H9 (cell line): ENCODE data around the gene MRPS18B. TPM values are rescaled to one million over a fixed set of nuclear protein-coding genes. Genes with fewer than 3 reads are reported as not detected.
A peak's percentile ranks its signal among the peaks of the same experiment; 100 is the strongest.

ENCODE experiments used
- DNase-seq: peaks from one replicate; pipeline ENCODE4 v3.0.0-alpha.2; 2017
- H2AFZ ChIP-seq: one replicate; pipeline ENCODE4 v1.6.1; 2013; ENCODE audit warnings: mild to moderate bottlenecking, low read length, control low read depth, moderate library complexity
- H2AK5ac ChIP-seq: 2 replicates; pipeline ENCODE4 v1.6.1; 2013; ENCODE audit warnings: low read length, control low read depth, mixed read lengths; ENCODE audit not compliant: insufficient read length
- H2BK120ac ChIP-seq: one replicate; pipeline ENCODE4 v1.6.1; 2013; ENCODE audit warnings: low read depth, mild to moderate bottlenecking, low read length, control low read depth, inconsistent platforms; ENCODE audit not compliant: poor library complexity, severe bottlenecking
- H2BK12ac ChIP-seq: 2 replicates; pipeline ENCODE4 v1.6.1; 2013; ENCODE audit warnings: low read length, control low read depth, mixed read lengths, low read depth; ENCODE audit not compliant: insufficient read length
- H2BK15ac ChIP-seq: 2 replicates; pipeline ENCODE4 v1.6.1; 2013; ENCODE audit warnings: low read depth, low read length, control low read depth
- H2BK20ac ChIP-seq: one replicate; pipeline ENCODE4 v1.6.1; 2013; ENCODE audit warnings: low read depth, mild to moderate bottlenecking, low read length, control low read depth, inconsistent platforms; ENCODE audit not compliant: poor library complexity, severe bottlenecking
- H2BK5ac ChIP-seq: 2 replicates; pipeline ENCODE4 v1.6.1; 2013; ENCODE audit warnings: low read length, control low read depth, mixed read lengths; ENCODE audit not compliant: insufficient read length
- H3K14ac ChIP-seq: 2 replicates; pipeline ENCODE4 v1.6.1; 2013; ENCODE audit warnings: low read length, control low read depth; ENCODE audit not compliant: insufficient read depth
- H3K18ac ChIP-seq: 2 replicates; pipeline ENCODE4 v1.6.1; 2013; ENCODE audit warnings: low read depth, mild to moderate bottlenecking, mixed read lengths, low read length, control low read depth; ENCODE audit not compliant: insufficient read length
- H3K23ac ChIP-seq: 2 replicates; pipeline ENCODE4 v1.6.1; 2013; ENCODE audit warnings: low read length, control low read depth, mixed read lengths, low read depth; ENCODE audit not compliant: insufficient read length
- H3K23me2 ChIP-seq: 2 replicates; pipeline ENCODE4 v1.6.1; 2013; ENCODE audit warnings: low read depth, mild to moderate bottlenecking, mixed read lengths, low read length, control low read depth; ENCODE audit not compliant: insufficient read length, poor library complexity, severe bottlenecking
- H3K27ac ChIP-seq: 2 replicates; pipeline ENCODE4 v1.5.1; 2013; ENCODE audit warnings: low read length, control low read depth, mixed read lengths, low read depth; ENCODE audit not compliant: insufficient read length
- H3K27me3 ChIP-seq: 2 replicates; pipeline ENCODE4 v1.6.1; 2013; ENCODE audit warnings: low read length, control low read depth, inconsistent platforms; ENCODE audit not compliant: insufficient read depth
- H3K4ac ChIP-seq: 2 replicates; pipeline ENCODE4 v1.6.1; 2013; ENCODE audit warnings: low read depth, mild to moderate bottlenecking, control low read depth, inconsistent platforms, low read length, moderate library complexity
- H3K4me1 ChIP-seq: 2 replicates; pipeline ENCODE4 v1.6.1; 2013; ENCODE audit warnings: low read length, control low read depth, inconsistent platforms; ENCODE audit not compliant: insufficient read depth
- H3K4me2 ChIP-seq: 2 replicates; pipeline ENCODE4 v1.6.1; 2013; ENCODE audit warnings: low read length, control low read depth, mixed read lengths; ENCODE audit not compliant: insufficient read length, insufficient read depth
- H3K56ac ChIP-seq: 2 replicates; pipeline ENCODE4 v1.6.1; 2013; ENCODE audit warnings: low read depth, mild to moderate bottlenecking, mixed read lengths, low read length, control low read depth; ENCODE audit not compliant: insufficient read length
- H3K79me1 ChIP-seq: 2 replicates; pipeline ENCODE4 v1.6.1; 2013; ENCODE audit warnings: low read depth, mild to moderate bottlenecking, moderate library complexity, low read length, control low read depth, inconsistent platforms; ENCODE audit not compliant: insufficient read depth, poor library complexity, severe bottlenecking
- H3K79me2 ChIP-seq: 2 replicates; pipeline ENCODE4 v1.6.1; 2013; ENCODE audit warnings: low read length, control low read depth, inconsistent platforms; ENCODE audit not compliant: insufficient read depth
- H3K9ac ChIP-seq: 2 replicates; pipeline ENCODE4 v1.6.1; 2013; ENCODE audit warnings: low read length, control low read depth, mixed read lengths; ENCODE audit not compliant: insufficient read length; ENCODE audit errors: extremely low read depth
- H3K9me3 ChIP-seq: one replicate; pipeline ENCODE4 v1.6.1; 2013; ENCODE audit warnings: low read depth, low read length, inconsistent platforms; ENCODE audit not compliant: control insufficient read depth
- H3T11ph ChIP-seq: one replicate; pipeline ENCODE4 v1.6.1; 2013; ENCODE audit warnings: mild to moderate bottlenecking, low read length, control low read depth, inconsistent platforms
- H4K20me1 ChIP-seq: one replicate; pipeline ENCODE4 v1.6.1; 2013; ENCODE audit not compliant: control insufficient read depth, insufficient read length, insufficient read depth
- H4K5ac ChIP-seq: 2 replicates; pipeline ENCODE4 v1.6.1; 2013; ENCODE audit warnings: low read depth, mild to moderate bottlenecking, mixed read lengths, low read length, control low read depth; ENCODE audit not compliant: insufficient read length
- H4K8ac ChIP-seq: replicated peaks from 2 replicates; pipeline ENCODE4 v1.6.1; 2013; ENCODE audit warnings: low read length, control low read depth, mixed read lengths, low read depth; ENCODE audit not compliant: insufficient read length
- H4K91ac ChIP-seq: 2 replicates; pipeline ENCODE4 v1.6.1; 2013; ENCODE audit warnings: low read depth, mild to moderate bottlenecking, moderate library complexity, mixed read lengths, low read length, control low read depth; ENCODE audit not compliant: insufficient read length
- H3K27ac Mint-ChIP-seq, 3 experiments: 2 replicates in 2 of 3; 3 replicates in 1 of 3; pipeline ENCODE4 v1.8.0; 2020 to 2021; ENCODE audit warnings: mixed read lengths in 3 of 3, mild to moderate bottlenecking in 1 of 3, moderate library complexity in 1 of 3
- H3K27me3 Mint-ChIP-seq: 2 replicates; pipeline ENCODE4 v1.8.0; 2021; ENCODE audit warnings: low read depth, mild to moderate bottlenecking, moderate library complexity, mixed read lengths
- H3K36me3 Mint-ChIP-seq, 3 experiments: 2 replicates in 2 of 3; 3 replicates in 1 of 3; pipeline ENCODE4 v1.8.0; 2020 to 2021; ENCODE audit warnings: low read depth in 3 of 3, mixed read lengths in 3 of 3; ENCODE audit not compliant: insufficient read depth in 1 of 3
- H3K4me1 Mint-ChIP-seq, 2 experiments: 2 replicates each; pipeline ENCODE4 v1.8.0; 2020; ENCODE audit warnings: mixed read lengths in 2 of 2
- H3K4me3 Mint-ChIP-seq, 2 experiments: 2 replicates in 1 of 2; 3 replicates in 1 of 2; pipeline ENCODE4 v1.8.0; 2020 to 2021; ENCODE audit warnings: mild to moderate bottlenecking in 2 of 2, mixed read lengths in 2 of 2, moderate library complexity in 1 of 2
- H3K9me3 Mint-ChIP-seq, 2 experiments: 2 replicates in 1 of 2; 3 replicates in 1 of 2; pipeline ENCODE4 v1.8.0; 2020; ENCODE audit warnings: mild to moderate bottlenecking in 2 of 2, mixed read lengths in 2 of 2, moderate library complexity in 1 of 2
- CTCF ChIP-seq: fragments of 200-600 bp; sonication (generic); conservative IDR thresholded peaks from 3 replicates; pipeline ENCODE4 v1.8.0; 2021; ENCODE audit warnings: antibody characterized with exemption, mild to moderate bottlenecking
- WGBS: extraction: QIAGEN DNeasy Blood & Tissue Kit; methylation state at CpG from one replicate; pipeline ENCODE4 v1.1.7; 2013; ENCODE audit warnings: missing lambda C conversion rate, low lambda C conversion rate, mixed read lengths; ENCODE audit not compliant: insufficient read length; ENCODE audit errors: extremely low coverage; 5-methylcytosine and 5-hydroxymethylcytosine counted together
- total RNA-seq: library from RNA; stranded (reverse); gene quantifications from 2 replicates; pipeline ENCODE4 v1.2.1, GENCODE V29; 2021

MRPS18B gene
- total RNA-seq, 1 experiment from 2014 or later, result 54.0 TPM

- Mint-ChIP-seq H3K27me3 (no peaks in the 10 kb centered on the region; the same call in none of the 2 replicates), H3K4me1 (peaks cover 0 to 2% of the 10 kb centered on the region in 2 experiments; a peak in 1 of 4 replicates), H3K27ac (peak overlapping the region in 1 of 3 experiments; percentile 77; a peak in 1 of 7 replicates), H3K4me3 (no peak overlapping the region), H3K36me3 (peaks cover 43 to 70% (median 60%) of the 10 kb centered on the region in 3 experiments), H3K9me3 (no peaks in the 10 kb centered on the region)
- no peak overlapping the region for H3K4me2 ChIP-seq
- H3K4me1 ChIP-seq, result no peaks in the 10 kb centered on the region
- no peak for DNase-seq
- no peak overlapping the region for H2BK15ac ChIP-seq
- no peak overlapping the region for H2AFZ ChIP-seq
- H3K9ac ChIP-seq, result no peak overlapping the region
- H3K23ac ChIP-seq, result no peak overlapping the region
- H3K18ac ChIP-seq, result no peak overlapping the region
- no peak overlapping the region for H3K56ac ChIP-seq
- H4K5ac ChIP-seq, result no peak overlapping the region
- H3K27me3 ChIP-seq, result no peaks in the 10 kb centered on the region
- H3K79me2 ChIP-seq, result no peaks in the 10 kb centered on the region
- TF ChIP-seq CTCF, result no peak
- H4K91ac ChIP-seq, result no peak overlapping the region
- WGBS, result no CpG with 5 or more reads among the region's 10 CpGs
- H2BK5ac ChIP-seq, result no peak overlapping the region
- no peak overlapping the region for H4K8ac ChIP-seq
- no peak overlapping the region for H2BK20ac ChIP-seq
- no peak overlapping the region for H2BK120ac ChIP-seq
- no peaks in the 10 kb centered on the region for H3K9me3 ChIP-seq
- H4K20me1 ChIP-seq, result peaks cover 3% of the 10 kb centered on the region
- no peak overlapping the region for H2BK12ac ChIP-seq
- H3T11ph ChIP-seq, result no peak overlapping the region
- no peaks in the 10 kb centered on the region for H3K23me2 ChIP-seq
- no peak overlapping the region for H3K4ac ChIP-seq
- no peak overlapping the region for H3K27ac ChIP-seq
- no peak overlapping the region for H2AK5ac ChIP-seq
- no peak overlapping the region for H3K14ac ChIP-seq
- no peaks in the 10 kb centered on the region for H3K79me1 ChIP-seq
Measured at GRCh38 chr6:30600451-30600961, 17.1 kb upstream of the MRPS18B start.
